GM12873 (cell line): ENCODE measurements around the gene USO1.

ENCODE experiments used
- CTCF ChIP-seq: IDR thresholded peaks from 2 replicates; pipeline ENCODE4 v1.5.1; 2012; ENCODE audit warnings: low read depth, mild to moderate bottlenecking, moderate library complexity, low read length, control low read depth; ENCODE audit not compliant: insufficient read depth; ENCODE audit errors: missing control alignments

The USO1 gene

GRCh38 chr4:75724066-75724866 lies at the start of gene USO1:
Gene USO1 (plus strand): TSS chr4:75724577. CDS start chr4:75724820, 243 bp downstream.
- peak; percentile 84 for TF ChIP-seq CTCF

- no peak for TF ChIP-seq CTCF
Measured at GRCh38 chr4:75675004-75675531, 49.3 kb upstream of the USO1 start.

GRCh38 chr4:75678473-75678872 lies 45.9 kb upstream of the USO1 start:
- no peak for TF ChIP-seq CTCF

- no peak for TF ChIP-seq CTCF
Measured at GRCh38 chr4:75678965-75679364, 45.4 kb upstream of the USO1 start.

- no peak for TF ChIP-seq CTCF
Measured at GRCh38 chr4:75679876-75680575, 44.4 kb upstream of the USO1 start.

GRCh38 chr4:75683482-75684155 lies 40.8 kb upstream of the USO1 start:
- no peak for TF ChIP-seq CTCF

GRCh38 chr4:75685546-75686189 lies 38.7 kb upstream of the USO1 start:
- no peak for TF ChIP-seq CTCF
